Left lobe of liver (tissue), 2 donors: ENCODE measurements around the gene ZNF511. TPM values are rescaled to one million over a fixed set of nuclear protein-coding genes. Genes with fewer than 3 reads are reported as not detected.

Experiments used
- ATAC-seq: fragments of 200-7000 bp; cut with Tn5 transposase; one replicate; pipeline ENCODE4 v1.9.1; 2020; ENCODE audit warnings: mild to moderate bottlenecking, moderate library complexity
- DNase-seq: peaks from one replicate; pipeline ENCODE4 v3.0.0-alpha.2; 2020; ENCODE audit warnings: low spot score
- total RNA-seq: library from RNA; stranded (reverse); gene quantifications from one replicate; pipeline ENCODE4 v1.2.1, GENCODE V29; 2021
- donor health status: DM: no; HTN: no; CAD: no; lungs with moderate emphysema.
- donor health status: DM: no; HTN: yes; CAD: no.

Gene ZNF511
- total RNA-seq, 1 donor from 2014 or later = 30.2 TPM

- ATAC-seq (peak; percentile 96), DNase-seq (peak; percentile 85)
These were observed 20.9 kb downstream of the ZNF511 start for GRCh38 chr10:133329491-133330202.

DNA sequence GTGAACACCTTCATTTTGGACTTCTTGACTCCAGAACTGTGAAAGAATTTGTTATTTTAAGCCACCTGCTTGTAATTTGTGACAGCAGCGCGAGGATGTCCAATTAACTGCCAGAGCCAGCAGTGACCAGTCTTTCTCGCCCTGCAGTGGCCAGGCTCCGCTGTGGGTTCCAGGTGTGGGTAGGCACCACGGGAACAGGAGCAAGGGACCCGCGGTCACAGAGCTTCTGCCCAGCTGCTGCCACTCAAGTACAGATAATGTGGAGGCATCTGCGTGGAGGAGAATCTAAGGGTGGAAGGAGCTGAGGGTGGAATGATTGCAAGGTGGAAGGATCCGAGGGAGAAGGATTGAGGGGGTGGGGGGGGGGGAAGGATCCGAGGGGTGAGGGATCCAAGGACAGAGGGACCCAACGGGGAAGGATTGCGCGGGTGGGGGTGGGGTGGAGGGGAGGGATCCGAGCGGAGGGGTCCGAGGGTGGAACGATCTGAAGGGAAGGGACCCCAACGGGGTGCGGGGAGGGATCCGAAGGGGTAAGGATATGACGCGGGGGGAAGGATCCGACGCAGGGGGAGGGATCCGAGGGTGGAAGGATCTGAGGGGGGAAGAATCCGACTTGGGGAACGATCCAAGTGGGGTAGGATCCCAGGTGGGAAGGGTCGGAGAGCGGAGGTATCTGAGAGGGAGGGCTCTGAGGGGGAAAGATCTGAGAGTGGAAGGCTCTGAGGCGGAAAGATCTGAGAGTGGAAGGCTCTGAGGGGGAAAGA, 24.4 kb downstream of the ZNF511 start:
- DNase-seq = no peak
- no peak for ATAC-seq

- ATAC-seq = peak; percentile 33
- no peak for DNase-seq
These were observed 26.0 kb downstream of the ZNF511 start for GRCh38 chr10:133334503-133335245.

DNA sequence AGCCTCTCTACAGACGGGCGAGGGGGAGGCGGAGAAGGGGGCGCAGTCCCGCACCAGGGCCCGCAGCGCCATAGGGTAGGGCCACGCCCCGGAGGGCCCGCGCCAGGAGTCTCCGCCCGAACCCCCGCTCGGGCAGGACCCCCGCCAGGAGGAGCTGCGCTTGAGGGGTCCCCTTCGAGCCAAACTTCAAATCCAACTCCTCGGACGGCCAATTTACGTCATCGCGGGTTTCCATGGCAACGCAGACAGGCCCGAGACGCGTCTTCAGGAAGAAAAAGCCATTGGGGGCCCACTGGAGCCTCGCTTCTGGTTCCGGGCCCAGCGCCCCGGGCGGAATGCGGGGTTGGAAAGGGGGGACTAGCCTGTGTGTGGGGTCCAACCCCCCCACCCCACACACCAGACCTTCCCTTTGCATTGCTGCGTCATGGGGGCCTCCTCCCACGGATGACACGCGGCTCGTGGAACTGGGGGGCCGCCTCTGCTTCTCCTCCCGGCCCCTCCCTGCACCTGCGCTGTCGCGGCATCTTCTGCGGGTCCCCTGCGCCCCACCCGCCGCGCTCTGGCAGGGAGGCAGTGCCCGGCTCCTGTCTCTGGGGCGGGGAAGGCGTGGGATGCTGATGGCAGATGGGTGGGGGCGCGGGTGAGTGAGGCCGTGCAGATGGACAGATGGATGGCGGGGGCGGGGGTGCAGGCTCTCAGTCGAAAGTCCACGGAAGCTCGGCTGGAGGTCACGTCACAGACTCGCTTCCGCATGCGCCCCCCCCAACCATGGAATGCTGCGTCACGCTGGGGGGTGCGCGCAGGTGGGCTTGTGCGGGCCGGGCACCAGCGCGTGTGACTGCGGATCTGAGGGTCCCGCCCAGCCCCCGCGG, 26.8 kb downstream of the ZNF511 start:
- DNase-seq (no peak), ATAC-seq (peak; percentile 27)

DNA sequence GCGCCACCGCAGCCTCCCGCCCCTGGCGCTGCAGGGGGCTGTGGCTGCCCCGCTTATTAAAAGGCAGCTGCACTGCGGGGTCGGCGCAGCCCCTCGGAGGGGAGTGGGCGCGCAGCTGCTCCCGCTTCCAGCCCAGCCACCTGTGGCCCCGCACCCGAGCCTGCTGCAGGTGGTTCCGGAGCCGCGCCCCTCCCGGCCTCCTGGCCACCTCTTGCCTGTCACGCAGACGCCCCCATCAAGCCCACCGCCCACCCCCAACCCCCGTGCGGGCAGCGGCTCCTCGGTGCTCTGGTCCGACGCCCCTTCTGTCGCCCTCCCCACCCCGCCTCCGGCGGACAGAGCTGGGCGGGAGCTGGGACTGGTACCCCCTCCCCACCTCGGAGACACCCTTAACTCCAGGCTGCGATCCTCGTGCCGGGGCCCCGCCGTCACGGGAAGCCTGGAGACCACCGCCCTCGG, 27.4 kb downstream of the ZNF511 start:
- DNase-seq = no peak
- ATAC-seq = no peak

DNA sequence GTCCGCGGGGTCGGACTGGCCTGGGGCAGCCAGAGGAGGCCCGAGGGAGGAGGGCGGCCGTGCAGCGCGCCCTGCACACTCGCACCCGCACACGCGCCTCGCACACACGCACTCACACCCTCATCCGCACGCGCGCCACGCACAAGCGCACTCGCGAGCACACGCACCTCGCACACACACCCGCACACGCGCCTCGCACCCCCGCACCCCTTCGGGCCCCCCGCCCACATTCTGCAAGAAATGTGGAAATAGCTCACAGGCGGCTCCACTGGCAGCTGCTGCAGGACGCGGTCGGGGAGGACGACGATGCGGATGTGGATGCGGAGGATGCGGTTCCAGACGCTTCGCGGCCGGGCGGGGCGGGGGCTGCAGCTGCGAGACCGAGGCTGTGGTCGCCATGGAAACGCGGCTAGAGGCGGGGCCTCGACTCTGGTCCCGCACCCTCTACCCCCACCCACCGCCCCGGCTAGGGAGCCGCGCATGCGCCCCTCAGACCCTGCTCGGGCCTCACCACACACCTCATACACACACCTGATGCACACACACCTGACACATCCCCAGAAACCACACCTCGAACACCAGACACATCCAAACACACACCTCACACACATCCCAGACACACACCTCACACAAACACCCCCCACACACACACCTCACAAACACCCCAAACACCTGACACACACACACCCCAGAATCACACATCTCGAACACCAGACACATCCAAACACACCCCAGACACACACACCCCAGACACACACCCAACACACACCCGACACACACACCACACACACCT, 28.1 kb downstream of the ZNF511 start, which contains the start of gene CALY:
Gene CALY, minus strand, starts transcription at position 320 of the 793 bp plus-strand sequence. CDS start 7,907 bp downstream, outside the sequence.
- ATAC-seq (no peak), DNase-seq (no peak)

DNA sequence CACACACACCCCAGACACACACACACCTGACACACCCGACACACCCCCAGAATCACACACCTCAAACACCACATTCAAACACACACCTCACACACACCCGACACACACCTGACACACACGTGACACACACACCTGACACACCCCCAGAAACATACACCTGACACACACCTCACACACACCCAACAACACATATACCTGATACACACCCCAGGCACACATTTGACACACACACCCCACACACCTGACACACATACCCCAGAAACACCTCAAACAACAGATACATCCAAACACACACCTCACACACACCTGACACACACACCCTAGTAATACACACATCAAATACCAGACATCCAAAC, 28.6 kb downstream of the ZNF511 start:
- DNase-seq (no peak), ATAC-seq (no peak)

DNA sequence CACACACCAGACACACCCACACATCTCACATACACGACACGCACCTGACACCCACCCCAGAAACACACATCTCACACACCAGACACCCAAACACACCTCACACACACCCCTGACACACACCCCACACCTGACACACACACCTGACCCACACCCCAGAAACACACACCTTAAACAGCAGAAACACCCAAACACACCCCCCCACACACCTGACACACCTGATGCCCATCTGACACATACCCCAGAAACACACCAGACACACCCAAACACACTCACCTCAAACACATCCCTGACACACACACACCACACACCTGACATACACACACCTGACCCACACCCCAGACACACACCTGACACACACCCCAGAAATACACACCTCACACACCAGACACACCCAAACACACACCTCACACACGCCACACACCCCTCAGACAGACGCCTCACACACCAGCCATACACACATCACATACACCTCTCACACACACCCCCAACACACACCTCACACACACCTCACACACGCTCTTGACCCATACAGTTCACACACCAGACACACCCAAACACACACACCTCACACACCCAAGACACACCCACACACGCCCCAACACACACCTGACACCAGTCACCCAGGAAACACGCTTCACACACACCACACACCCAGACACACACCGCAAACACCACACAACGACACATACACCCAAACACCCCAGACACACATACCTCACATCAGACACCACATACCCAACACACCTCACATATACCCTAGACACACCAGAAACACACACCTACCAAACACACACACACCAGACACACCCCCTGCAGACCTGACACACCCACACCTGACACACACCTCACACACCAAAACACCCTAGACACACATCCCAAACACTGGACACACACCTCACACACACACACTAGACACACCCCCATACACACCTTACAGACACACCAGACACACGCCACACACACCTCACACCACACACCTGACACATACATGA, 29.7 kb downstream of the ZNF511 start:
- no peak for ATAC-seq

DNA sequence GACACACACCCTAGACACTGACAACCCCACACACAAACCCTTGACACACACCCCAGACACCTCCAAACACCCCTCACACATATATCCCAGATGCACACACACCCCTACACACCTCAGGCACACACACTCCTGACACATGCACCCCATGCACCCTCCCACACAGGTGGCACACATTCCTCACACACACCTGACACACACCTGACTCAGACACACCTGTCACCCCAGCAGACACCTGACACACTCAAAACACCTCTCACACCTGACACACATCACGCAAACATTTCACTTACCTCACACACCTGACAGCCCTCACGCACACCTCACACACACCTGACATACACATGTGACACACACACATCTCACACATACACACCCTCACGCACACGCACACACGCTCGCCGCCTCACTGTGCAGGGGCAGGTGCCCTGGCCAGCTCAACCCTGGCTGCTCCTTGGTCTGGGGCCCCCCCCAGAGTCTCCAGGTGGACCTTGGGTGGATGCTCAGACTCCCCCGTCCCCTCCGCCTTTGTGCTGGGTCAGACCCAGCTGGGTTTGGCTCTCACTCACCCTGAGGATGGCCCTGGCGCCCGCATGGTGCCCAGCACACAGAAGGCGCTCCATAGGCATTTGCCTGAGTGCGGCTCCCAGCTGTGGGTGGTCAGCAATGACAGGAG, 31.1 kb downstream of the ZNF511 start:
- no peak for DNase-seq

More for the DNA sequence above, 29.7 kb downstream of the ZNF511 start:
- no peak for DNase-seq

DNA sequence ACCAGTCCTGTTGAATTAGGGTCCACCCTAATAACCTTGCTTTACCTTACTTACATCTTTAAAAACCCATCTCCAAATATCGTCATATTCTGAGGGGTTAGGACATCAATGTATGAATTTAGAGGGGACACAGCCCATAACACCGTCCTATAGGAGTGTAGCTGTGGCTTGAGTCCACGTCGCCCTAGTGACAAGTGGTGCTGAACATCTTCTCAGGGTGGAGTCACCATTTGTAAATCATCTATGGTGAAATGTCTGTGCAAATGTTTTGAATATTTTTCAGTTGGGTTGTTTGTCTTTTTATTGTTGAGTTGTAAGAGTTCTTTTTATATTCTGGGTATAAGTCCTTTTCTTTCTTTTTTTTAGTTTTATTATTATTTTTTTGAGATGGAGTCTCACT, 33.3 kb downstream of the ZNF511 start:
- DNase-seq (no peak), ATAC-seq (no peak)

More for the DNA sequence above, 31.1 kb downstream of the ZNF511 start:
- ATAC-seq = no peak

DNA sequence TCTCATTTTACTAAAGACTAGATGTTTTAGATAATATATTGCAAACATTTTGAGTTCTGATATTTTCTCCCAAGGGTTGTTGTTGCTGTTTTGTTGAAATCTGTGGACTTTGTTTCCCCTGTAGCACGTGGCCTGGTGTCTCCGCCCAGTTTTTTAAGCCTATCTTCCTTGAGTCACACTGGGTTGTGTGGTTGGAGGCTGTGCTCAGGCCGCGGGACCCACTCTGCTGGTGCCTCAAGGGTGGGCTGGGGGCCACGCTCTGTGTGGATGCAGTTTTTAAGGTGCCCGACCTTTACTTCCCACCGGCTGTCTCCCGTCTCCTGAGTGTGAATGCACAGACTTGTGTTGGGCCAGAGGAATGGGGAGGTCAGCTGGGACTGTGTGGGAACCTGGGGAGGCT, 34.2 kb downstream of the ZNF511 start:
- ATAC-seq (no peak), DNase-seq (no peak)

DNA sequence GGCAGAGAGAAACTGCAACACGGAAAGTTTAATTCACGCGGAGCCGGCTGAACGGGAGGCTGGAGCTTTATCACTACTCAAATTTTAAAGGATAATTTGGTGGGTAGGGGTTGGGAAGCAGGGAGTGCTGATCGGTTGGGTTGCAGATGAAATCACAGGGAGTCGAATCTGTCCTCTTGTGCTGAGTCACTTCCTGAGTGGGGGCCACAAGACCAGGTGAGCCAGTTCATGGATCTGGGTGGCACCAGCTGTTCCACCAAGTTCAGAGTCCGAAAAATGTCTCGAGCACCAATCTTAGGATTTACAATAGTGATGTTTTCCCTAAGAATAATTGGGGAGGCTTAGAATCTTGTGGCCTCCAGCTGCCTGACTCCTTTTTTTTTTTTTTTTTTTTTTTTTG, 34.8 kb downstream of the ZNF511 start:
- ATAC-seq = no peak

GRCh38 chr10:133344236-133344635, 35.5 kb downstream of the ZNF511 start:
- no peak for ATAC-seq

More for the DNA sequence above, 34.8 kb downstream of the ZNF511 start:
- no peak for DNase-seq

GRCh38 chr10:133346413-133346812, 37.7 kb downstream of the ZNF511 start:
- ATAC-seq = no peak
- peak; percentile 52 for DNase-seq

More at GRCh38 chr10:133344236-133344635, 35.5 kb downstream of the ZNF511 start:
- no peak for DNase-seq

GRCh38 chr10:133347710-133348517, 39.2 kb downstream of the ZNF511 start:
- DNase-seq (peak; percentile 91), ATAC-seq (peak; percentile 55)

DNA sequence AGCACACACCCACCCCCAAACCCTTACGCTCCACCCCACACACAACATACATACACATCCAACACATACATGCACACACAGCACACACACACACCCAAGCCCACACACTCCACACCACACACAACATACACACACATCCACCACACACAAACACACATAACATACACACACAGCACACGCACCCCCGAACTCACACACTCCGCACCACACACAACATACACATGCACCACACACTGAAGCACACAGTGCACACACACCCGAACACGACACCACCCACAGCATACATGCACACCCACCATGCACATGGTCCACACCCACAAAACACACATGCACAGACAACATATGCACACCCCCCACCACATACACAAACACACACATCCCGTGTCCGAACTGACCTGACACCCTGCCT, 40.5 kb downstream of the ZNF511 start:
- DNase-seq = no peak
- no peak for ATAC-seq

GRCh38 chr10:133349577-133350011, 40.9 kb downstream of the ZNF511 start:
- DNase-seq = peak; percentile 47
- no peak for ATAC-seq
